NCI-H2081 (cell line): Measurements from ENCODE around the gene CMA1.

Source experiments
- DNase-seq, 2 experiments: peaks; one replicate each; lab custom pipeline; 2025; lab: John Stamatoyannopoulos, UW

Gene CMA1

DNA sequence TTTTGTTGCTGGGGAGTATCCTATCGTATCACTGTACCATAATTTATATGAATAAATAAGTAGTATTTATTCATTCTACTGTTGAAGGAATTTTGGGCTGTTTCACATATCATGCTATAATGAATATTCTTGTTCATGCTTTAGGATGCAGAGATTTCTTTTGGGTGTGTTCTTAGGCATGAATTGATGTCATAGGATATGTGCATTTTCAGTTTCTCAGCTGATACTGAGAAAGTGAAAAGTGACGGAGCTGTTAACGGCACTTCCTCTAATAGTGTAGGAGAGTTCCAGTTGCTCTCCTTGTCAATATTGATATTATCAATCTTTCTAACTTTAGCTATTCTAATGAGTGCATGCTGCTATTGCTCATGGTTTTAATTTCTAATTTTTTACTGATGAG lies 42.3 kb downstream of the CMA1 start:
- DNase-seq, result no peak

DNA sequence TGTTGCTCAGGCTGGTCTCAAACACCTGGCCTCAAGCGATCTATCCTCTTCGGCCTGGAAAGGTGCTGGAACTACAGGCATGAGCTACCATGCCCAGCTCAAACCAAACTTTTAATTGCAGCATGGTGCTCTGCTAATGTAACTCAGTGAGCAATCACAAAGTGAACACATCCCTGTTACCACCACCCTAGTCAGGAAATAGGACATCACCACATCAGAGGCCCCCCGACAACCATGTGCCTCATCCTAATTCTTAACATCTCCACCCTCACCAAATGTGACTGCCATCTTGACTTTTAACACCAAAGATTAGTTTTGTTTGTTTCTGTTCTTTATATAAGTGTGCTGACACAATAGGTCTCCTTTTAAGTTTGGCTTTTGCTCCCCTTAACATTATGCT lies 42.7 kb downstream of the CMA1 start:
- DNase-seq, result no peak

DNA sequence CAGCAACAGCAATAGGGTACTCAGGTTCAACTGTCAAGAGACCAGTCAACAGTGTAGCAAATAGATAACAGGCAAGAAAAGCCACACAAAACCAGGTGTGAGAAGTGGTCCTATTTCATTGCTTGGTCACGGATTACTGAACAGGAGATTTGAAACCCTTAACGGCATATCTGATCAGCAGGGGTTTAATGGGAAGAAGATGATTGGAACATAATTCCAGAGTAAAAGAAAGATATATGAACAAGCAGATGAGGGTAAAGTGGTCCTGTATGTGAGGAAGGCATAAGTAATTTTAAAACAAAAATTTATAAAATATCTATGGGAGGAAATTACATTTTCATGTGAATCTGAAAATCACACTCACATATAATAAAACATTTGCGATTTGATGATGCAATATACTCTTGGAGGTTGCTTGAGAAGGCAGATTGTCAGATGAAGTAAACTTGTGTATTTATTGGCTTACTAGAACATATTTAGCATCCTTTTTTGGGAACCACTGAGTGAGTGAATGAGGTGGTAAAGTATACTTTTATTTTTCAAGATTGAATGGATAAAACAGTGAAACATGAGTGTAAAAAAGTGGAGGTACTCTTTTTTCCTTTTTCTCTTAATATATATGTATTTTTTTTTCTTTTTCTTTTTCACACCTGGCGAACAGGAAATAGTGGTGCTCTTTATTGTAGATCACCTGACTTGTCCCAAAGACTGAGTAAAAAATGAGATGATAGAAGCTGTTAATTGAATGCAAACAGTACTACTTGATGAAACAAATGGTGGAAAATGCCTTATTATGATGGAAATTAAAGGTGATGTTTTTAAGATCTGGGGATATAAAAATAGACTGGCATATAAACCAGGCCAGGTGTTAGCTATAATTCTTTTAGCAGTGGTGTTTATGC lies 43.9 kb downstream of the CMA1 start:
- DNase-seq, result no peak

DNA sequence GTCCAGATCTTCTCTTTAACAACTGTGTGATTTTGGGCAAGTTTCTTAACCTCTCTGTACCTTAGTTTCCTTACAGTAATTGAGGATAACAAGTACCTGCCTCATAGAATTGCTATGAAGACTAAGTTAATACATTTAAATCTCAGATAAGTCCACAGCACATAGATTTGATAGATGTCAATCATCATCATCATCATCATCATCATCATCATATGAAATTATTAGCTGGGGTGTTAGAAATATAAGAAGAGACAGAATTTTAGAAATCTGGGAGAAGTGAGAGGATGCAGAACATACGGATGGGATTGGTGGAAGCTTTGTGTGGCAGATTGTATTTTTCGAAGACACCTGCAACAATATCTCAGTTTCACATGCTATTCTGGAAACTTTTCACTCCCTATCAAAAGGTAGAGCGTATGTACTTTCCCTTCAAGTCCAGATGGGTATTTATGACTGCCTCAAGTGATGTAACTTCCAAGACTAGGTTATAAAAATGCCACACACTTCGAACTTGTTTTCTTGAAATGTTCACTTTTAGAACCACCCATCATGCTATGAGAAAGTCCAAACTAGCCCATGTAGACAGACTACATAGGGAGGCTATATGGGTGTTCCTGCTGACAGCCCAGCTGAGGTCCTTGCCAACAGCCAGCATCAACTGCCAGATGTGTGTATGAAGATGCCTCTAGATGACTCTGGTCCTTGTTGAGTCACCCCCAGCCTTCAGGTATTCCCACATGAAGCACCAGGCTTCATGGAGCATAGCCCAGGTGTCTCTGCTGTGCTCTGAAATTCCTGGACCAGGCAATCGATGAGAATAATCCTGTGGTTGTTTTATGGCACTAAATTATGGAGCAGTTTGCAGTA lies 44.8 kb downstream of the CMA1 start:
- no peak for DNase-seq

DNA sequence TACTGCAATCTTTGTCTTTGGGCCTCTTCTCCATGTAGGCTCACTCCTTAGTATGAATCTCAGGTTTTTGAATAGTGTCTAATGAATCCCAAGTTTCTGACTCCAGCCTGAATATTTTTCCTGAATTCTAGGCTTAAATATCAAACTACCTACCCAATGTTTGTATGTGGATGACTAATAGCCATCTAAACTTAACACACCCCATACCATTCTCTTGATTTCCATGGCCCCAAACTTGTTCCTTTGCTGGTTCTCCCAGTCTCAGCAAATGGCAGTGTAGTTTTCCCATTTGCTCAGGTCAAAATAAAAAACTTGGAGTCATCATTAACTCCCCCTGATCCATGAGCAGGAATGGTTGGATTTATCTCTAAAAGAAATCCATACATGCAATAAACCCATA lies 46.7 kb downstream of the CMA1 start:
- no peak for DNase-seq

DNA sequence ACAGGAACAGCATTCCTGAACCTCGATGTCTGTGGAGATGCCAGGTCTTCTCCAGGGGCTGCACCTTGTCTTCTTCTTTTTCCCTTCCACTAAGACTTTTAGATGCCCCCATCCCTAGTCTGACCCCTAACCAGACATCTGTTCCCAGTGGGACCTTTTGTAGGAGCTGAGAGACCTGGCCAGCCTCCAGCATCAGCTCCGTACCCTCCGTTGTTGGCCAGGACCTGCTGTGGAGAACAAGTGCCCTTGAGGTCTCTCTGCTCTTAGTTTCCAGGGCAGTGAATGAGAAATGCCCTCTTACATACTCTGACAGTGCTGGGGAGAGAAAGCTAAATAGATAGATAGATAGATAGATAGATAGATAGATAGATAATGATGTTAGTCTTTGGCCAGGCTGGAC lies 48.7 kb downstream of the CMA1 start:
- no peak for DNase-seq

DNA sequence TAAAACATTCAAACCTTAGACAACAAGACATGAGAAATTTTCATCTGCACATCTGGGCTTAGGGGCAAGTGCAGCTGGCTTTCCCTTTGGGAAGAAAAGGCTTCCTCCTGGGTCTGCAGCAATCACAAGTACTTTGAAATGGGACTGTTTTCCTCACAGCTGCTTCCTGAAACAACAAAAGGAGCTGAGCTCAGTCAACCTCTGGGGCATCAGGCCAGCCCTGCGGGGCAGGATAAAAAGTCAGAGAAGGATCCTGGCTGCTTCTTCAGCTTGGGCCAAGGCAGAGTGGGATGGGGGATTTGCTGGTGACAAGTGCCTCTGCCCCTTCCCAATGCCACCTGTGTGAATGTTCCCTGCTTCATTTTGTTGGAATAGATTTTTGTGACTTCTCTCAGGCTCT lies 49.3 kb downstream of the CMA1 start:
- no peak for DNase-seq

DNA sequence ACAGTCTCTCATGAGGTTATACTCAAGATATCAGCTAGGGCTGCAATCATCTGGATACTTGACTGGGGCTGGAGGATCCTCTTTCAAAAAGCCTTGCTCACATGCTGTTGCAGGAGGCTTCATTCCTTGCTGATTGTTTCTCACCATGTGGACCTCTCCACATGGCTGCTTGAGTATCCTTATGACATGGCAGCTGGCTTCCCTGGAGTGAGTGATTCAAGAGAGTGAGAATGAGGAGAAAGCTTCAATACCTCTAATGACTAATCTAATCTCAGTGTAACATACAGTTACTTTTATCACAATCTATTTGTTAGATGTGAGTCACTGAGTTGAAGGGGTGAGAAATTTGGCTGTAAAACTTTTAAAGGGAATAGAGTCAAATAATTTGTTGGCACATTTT lies 51.1 kb downstream of the CMA1 start:
- DNase-seq, result no peak
